Subcutaneous abdominal adipose tissue (tissue), 5 donors: ENCODE measurements around the gene SNRNP40.
A peak's percentile ranks its signal among the peaks of the same experiment; 100 is the strongest.

ENCODE experiments used
- H3K27ac ChIP-seq: one replicate; pipeline ENCODE4 v1.7.0; 2013; ENCODE audit warnings: low read depth, mild to moderate bottlenecking, inconsistent platforms, low read length, moderate library complexity
- H3K27me3 ChIP-seq, 5 donors: one replicate each; pipeline ENCODE4 v1.7.0; 2013; ENCODE audit warnings: low read length in 5 of 5, inconsistent platforms in 1 of 5; ENCODE audit not compliant: control insufficient read depth in 5 of 5, insufficient read depth in 4 of 5
- H3K36me3 ChIP-seq, 5 donors: one replicate each; pipeline ENCODE4 v1.7.0; 2013; ENCODE audit warnings: low read length in 5 of 5; ENCODE audit not compliant: control insufficient read depth in 5 of 5, insufficient read depth in 5 of 5
- H3K4me1 ChIP-seq, 5 donors: one replicate each; pipeline ENCODE4 v1.7.0; 2013; ENCODE audit warnings: low read length in 5 of 5, mild to moderate bottlenecking in 3 of 5, moderate library complexity in 1 of 5; ENCODE audit not compliant: control insufficient read depth in 5 of 5, insufficient read depth in 5 of 5
- H3K4me3 ChIP-seq, 5 donors: one replicate each; pipeline ENCODE4 v1.7.0; 2013; ENCODE audit warnings: low read length in 5 of 5, low read depth in 1 of 5
- H3K9ac ChIP-seq, 5 donors: one replicate each; pipeline ENCODE4 v1.7.0; 2013; ENCODE audit warnings: low read length in 5 of 5, mild to moderate bottlenecking in 4 of 5, moderate library complexity in 3 of 5
- H3K9me3 ChIP-seq, 5 donors: one replicate each; pipeline ENCODE4 v1.7.0; 2013; ENCODE audit warnings: low read length in 5 of 5; ENCODE audit not compliant: control insufficient read depth in 5 of 5
- donor health status: healthy.
- donor health status: healthy.
- donor health status: healthy.
- donor health status: healthy.
- donor health status: healthy.

Gene SNRNP40

DNA sequence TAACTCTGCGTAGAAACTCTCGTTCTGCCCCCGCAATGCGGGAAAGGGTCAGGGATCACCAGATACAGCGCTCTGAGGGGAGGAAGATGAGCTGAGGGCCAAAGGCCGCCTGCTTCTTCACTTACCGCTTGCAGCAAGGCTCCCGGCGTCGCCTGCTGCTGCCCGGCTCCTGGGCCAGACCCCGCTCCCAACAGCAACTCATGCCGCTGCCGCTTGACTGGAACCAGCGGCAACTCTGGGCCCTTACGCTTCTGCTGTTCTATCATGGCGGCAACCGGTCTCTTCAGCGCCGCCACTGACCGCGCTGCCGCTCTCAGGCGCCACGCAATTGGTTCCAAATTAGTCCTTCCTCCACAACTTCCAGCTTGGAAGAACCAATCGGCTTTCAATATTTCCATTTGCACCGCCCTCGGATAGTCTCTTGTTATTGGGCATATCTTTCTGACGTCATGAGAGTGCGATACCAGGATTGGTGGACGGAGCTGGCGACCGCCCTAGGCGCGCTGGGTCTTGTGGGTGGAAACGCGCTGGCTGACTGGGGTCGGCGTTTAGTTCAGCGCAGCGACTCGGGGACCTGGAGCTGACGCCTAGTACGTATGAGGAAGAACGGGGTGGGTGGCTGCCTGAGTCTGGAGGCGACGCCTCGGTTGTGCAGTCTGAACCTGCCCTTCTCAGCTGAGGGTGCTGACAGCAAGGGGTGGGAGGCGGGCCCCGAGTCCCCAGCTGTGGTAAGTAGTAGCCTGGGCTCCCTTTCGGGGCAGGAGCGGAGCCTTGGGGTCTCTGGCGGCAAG, at the start of gene SNRNP40, which contains the start of gene ZCCHC17:
TSS of gene SNRNP40 (minus strand) at position 303 of the 791 bp plus-strand sequence. CDS start at position 266, 37 bp downstream.
TSS of gene ZCCHC17 (plus strand) at position 547 of the 791 bp plus-strand sequence. CDS start 13,067 bp downstream, outside the sequence.
- Histone ChIP-seq H3K4me1 (peaks cover 9 to 31% (median 25%) of the 10 kb centered on the region in 5 donors), H3K27ac (peak within 1 kb of the TSS; percentile 88), H3K36me3 (peaks cover 10 to 23% (median 16%) of the 10 kb centered on the region in 5 donors), H3K9me3 (no peaks in the 10 kb centered on the region), H3K4me3 (peak within 1 kb of the TSS; percentile 77 to 100 (median 98)), H3K27me3 (no peaks in the 10 kb centered on the region), H3K9ac (peak within 1 kb of the TSS; percentile 83 to 99 (median 98))

DNA sequence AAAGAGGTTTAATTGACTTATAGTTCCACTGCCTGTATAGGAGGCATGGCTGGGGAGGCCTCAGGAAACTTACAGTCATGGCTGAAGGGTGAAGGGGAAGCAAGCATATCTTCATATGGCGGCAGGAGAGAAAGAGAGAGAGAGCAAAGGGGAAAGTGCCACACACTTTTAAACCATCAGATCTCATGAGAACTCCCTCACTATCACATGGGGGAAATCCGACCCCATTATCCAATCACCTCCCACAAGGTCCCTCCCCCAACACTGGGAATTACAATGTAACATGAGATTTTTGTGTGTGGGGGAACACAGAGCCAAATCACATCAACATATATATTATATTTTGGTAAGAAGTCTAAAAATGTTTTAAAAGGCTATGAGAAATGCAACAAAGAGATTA, 49.0 kb upstream of the SNRNP40 start:
- H3K4me3 ChIP-seq: no peak overlapping the region
- H3K27me3 ChIP-seq: no peaks in the 10 kb centered on the region
- no peaks in the 10 kb centered on the region for H3K9me3 ChIP-seq
- H3K27ac ChIP-seq: no peak overlapping the region
- H3K9ac ChIP-seq: no peak overlapping the region
- no peaks in the 10 kb centered on the region for H3K4me1 ChIP-seq
- H3K36me3 ChIP-seq: peaks cover 21 to 55% (median 32%) of the 10 kb centered on the region in 5 donors

DNA sequence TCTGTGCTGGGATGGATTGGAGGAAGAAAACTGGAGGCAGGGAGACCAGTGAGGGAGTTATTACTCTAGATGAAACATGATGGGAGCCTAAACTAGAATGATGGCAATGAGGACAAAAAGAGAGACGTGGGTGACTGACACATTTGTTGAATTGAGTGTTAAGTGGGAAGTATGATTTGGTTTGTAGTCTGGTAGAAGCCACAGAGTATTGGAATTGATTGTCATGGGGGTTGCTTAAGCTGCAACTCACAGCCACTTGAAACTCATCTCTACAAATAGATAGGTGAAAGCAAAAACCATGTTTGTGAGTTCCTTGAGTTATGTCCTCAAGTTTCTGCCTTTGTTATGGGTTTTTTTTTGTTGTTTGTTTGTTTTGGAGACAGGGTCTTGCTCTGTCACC, 47.9 kb upstream of the SNRNP40 start:
- Histone ChIP-seq H3K36me3 (peaks cover 13 to 51% (median 26%) of the 10 kb centered on the region in 5 donors), H3K4me3 (no peak overlapping the region), H3K27me3 (no peaks in the 10 kb centered on the region), H3K4me1 (no peaks in the 10 kb centered on the region), H3K27ac (no peak overlapping the region), H3K9ac (no peak overlapping the region), H3K9me3 (no peaks in the 10 kb centered on the region)

DNA sequence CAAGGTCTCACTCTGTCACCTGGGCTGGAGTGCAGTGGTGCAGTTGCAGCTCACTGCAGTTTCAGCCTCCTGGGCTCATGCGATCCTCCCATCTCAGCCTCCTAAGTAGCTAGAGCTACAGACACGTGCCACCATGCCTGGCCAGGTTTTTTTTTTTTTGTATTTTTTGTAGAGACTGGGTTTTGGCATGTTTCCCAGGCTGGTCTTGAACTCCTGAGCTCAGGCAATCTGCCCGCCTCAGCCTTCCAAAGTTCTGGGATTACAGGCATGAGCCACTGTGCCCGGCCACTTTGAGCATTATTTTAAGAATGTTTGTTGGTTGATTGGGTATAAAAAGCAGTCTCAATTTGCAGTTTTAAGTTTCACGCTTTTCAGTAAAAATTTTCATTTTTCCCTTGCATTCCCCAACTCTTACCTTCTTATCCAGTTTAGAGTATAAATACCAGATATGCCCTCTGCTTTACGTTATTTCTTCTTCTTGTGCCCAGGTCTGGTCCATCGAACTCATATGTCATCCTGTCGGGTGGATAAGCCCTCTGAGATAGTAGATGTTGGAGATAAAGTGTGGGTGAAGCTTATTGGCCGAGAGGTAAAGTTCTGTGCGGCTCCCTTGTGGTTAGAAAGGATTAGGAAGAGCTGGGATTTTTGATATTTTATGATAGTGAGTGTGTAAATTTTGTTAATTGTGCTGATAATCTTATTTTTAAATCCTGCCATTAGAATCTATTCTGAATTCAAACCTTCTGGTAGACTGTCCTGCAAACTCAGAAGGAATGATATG, 40.3 kb upstream of the SNRNP40 start:
- Histone ChIP-seq H3K9ac (no peak overlapping the region), H3K36me3 (peaks cover 9 to 19% (median 14%) of the 10 kb centered on the region in 5 donors), H3K9me3 (no peaks in the 10 kb centered on the region), H3K4me1 (no peaks in the 10 kb centered on the region), H3K4me3 (no peak overlapping the region), H3K27ac (no peak overlapping the region), H3K27me3 (no peaks in the 10 kb centered on the region)

DNA sequence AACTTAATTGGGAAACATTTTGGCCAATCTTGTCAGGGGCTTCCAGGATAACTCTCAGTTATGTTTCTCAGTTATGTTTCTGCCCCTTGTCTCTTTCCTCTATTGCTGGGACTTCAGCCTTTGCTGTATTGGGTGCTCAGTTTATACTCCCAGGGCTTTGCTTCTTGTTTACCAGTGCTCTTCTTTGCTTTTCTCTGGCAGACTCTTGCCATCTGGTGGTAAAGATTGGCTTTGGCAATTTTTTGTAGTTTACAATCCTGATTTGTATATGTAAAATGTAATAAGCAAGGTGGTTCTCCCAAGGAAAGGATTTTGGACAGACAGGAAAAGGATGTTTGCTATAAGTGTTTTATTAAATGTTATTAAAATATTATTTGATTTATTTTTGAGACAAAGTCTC, 38.4 kb upstream of the SNRNP40 start:
- no peaks in the 10 kb centered on the region for H3K9me3 ChIP-seq
- H3K4me3 ChIP-seq: no peak overlapping the region
- no peaks in the 10 kb centered on the region for H3K4me1 ChIP-seq
- no peak overlapping the region for H3K27ac ChIP-seq
- no peak overlapping the region for H3K9ac ChIP-seq
- peaks cover 8 to 19% (median 11%) of the 10 kb centered on the region in 5 donors for H3K36me3 ChIP-seq
- H3K27me3 ChIP-seq: no peaks in the 10 kb centered on the region

DNA sequence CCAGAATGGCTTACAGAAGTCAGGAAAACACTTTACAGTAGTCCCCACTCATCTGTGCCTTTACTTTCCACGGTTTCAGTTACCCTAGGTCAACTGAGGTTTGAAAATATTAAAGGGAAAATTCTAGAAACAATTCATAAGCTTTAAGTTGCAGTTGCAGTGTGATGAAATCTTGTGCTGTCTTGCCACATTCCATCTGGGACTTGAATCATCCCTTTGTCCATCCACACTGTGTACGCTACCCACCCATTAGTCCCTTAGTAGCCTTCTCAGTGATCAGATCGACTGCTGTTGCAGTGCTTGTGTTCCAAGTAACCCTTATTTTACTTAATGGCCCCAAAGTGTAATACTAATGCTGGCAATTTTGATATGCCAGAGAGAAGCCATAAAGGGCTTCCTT, 30.8 kb upstream of the SNRNP40 start:
- Histone ChIP-seq H3K9ac (no peak overlapping the region), H3K9me3 (no peaks in the 10 kb centered on the region), H3K36me3 (peaks cover 3 to 22% (median 11%) of the 10 kb centered on the region in 5 donors), H3K27me3 (no peaks in the 10 kb centered on the region), H3K4me1 (no peaks in the 10 kb centered on the region), H3K27ac (no peak overlapping the region), H3K4me3 (no peak overlapping the region)

DNA sequence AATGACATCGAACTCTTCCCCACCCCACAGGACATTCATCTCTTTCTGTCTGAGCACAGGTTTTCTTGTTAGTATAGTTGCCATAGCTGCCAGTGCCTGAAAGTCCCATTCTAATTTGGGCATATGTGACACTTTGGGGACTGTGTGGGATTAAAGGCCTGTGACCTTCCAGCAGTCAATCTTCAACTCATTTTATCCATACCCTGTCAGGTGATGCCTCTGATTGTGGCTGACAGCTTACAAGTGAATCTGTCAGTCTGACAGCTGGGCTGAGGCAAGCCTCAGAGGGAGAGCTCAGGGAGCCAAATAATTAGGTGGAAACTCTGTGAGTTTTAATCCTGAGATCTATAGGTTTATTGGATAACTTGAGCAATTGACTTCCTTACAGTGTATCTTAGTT, 29.9 kb upstream of the SNRNP40 start:
- Histone ChIP-seq H3K27me3 (no peaks in the 10 kb centered on the region), H3K4me1 (no peaks in the 10 kb centered on the region), H3K9ac (no peak overlapping the region)

DNA sequence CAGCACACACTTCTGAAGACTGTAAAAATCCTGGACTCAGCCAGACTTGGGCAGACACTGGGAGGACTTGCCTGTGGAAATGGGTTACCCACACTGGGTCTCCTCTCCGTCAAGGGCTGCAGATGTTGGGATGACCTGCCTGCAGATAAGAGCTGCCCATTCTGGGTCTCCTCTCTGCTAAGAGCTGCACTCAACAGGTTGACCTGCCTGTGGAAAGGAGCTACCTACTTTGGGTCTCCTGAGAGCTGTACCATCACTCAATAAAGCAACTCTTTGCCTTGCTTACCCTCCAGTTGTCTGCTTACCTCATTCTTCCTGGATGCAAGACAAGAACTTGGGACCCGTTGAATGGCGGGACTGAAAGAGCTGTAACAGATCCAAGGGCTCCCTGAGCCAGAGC, 28.4 kb upstream of the SNRNP40 start:
- no peak overlapping the region for H3K9ac ChIP-seq
- H3K4me3 ChIP-seq: no peak overlapping the region
- peaks cover 16 to 30% (median 18%) of the 10 kb centered on the region in 5 donors for H3K36me3 ChIP-seq
- no peaks in the 10 kb centered on the region for H3K4me1 ChIP-seq
- H3K27ac ChIP-seq: no peak overlapping the region
- no peaks in the 10 kb centered on the region for H3K9me3 ChIP-seq
- H3K27me3 ChIP-seq: no peaks in the 10 kb centered on the region

More for the DNA sequence above, 29.9 kb upstream of the SNRNP40 start:
- no peaks in the 10 kb centered on the region for H3K9me3 ChIP-seq
- H3K4me3 ChIP-seq: no peak overlapping the region
- no peak overlapping the region for H3K27ac ChIP-seq
- peaks cover 3 to 23% (median 11%) of the 10 kb centered on the region in 5 donors for H3K36me3 ChIP-seq

DNA sequence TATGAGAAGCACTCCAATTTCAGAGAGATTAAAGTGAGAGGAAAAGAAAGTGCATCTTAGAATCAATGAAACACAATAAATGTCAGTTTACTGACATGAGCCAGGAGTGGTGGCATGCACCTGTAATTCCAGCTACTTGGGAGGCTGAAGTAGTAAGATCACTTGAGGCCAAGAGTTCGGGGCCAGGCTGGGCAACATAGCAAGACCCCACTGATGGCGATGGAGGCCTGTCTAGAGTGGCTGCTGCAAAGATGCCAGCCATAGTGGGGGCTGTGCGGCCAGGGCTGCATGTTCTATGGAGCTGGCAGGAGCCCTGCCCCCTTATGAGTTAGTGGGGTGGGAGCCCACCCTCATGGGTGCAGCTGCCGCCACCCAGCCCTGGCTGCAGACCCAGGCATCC, 27.5 kb upstream of the SNRNP40 start:
- Histone ChIP-seq H3K9ac (no peak overlapping the region), H3K4me1 (no peaks in the 10 kb centered on the region), H3K4me3 (no peak overlapping the region), H3K27me3 (no peaks in the 10 kb centered on the region), H3K36me3 (peaks cover 18 to 33% (median 25%) of the 10 kb centered on the region in 5 donors), H3K9me3 (no peaks in the 10 kb centered on the region), H3K27ac (no peak overlapping the region)

DNA sequence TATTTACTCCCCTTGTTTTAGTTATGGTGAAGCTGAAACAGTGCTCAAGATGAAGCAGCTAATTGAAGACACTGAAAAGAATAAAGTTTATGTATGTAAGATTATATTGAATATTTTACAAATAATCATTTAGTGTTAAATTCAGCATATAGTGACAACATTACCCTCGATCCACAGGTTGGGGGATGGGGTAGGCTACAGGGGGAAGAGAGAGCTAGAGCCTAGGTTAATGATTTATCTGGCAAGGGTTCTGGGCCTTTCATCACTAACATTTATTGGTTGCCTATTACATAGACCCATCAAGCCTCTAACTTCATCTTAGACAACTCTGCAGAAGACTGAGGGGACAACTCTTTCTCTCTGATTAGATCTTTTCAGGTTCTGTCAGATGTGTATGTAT, 21.6 kb upstream of the SNRNP40 start:
- peaks cover 0 to 7% (median 0%) of the 10 kb centered on the region in 5 donors for H3K4me1 ChIP-seq
- no peaks in the 10 kb centered on the region for H3K27me3 ChIP-seq
- no peak overlapping the region for H3K9ac ChIP-seq
- H3K4me3 ChIP-seq: no peak overlapping the region
- H3K9me3 ChIP-seq: no peaks in the 10 kb centered on the region
- peaks cover 28 to 52% (median 35%) of the 10 kb centered on the region in 5 donors for H3K36me3 ChIP-seq
- H3K27ac ChIP-seq: no peak overlapping the region
